ENCODE measurements around the gene PCYT2.

PCYT2 gene

GRCh38 chr17:81867991-81868673 lies 43.1 kb downstream of the PCYT2 start:
- Mint-ChIP-seq H3K4me1 (peaks cover 42% of the 10 kb centered on the region), H3K9me3 (no peaks in the 10 kb centered on the region), H3K36me3 (peaks cover 10% of the 10 kb centered on the region), H3K4me3 (peak overlapping the region; percentile 61), H3K27ac (peak overlapping the region; percentile 23), H3K27me3 (no peaks in the 10 kb centered on the region)

DNA sequence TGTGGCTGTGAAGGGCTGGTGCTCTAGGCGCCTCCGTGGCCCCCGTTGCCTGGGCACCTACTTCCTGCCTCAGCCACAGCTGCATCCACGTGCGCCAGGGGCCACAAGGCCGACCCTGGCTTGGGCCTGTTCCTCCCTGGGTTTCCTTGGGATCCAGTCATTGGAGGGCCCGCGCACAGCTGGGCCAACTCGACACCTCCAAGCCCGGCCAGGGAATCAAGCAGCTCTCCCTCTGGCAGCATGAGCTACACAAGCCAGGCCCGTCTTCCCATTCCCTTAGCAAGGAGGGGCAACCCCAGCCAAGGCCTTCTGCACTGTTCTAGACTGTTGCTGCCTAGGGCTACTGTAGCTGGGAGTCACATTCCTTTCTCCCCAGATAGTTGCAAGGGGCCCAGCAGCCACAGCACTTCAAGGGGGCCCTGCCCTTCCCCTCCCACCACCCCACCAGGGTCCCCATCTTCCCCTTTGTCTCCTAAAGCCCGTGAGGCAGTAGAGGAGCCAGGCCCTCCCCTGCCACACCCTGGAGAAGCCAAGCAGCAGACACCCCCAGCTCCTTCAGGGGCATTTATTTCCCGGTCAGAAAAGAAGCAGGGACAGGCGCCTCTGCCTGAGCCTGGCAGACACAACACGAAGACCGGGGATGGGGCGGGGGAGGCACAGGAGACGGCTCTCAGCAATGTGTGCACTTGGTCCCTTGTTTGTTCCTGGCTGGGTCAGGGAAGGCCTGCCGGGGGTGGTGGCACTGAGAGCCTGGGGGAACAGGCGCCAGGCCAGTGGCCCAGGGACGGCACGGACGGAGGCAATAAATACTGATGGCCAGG lies 43.8 kb downstream of the PCYT2 start:
- Mint-ChIP-seq H3K4me1 (peaks cover 41% of the 10 kb centered on the region), H3K4me3 (no peak overlapping the region), H3K9me3 (no peaks in the 10 kb centered on the region), H3K36me3 (peaks cover 14% of the 10 kb centered on the region), H3K27me3 (no peaks in the 10 kb centered on the region), H3K27ac (peak overlapping the region; percentile 41)

DNA sequence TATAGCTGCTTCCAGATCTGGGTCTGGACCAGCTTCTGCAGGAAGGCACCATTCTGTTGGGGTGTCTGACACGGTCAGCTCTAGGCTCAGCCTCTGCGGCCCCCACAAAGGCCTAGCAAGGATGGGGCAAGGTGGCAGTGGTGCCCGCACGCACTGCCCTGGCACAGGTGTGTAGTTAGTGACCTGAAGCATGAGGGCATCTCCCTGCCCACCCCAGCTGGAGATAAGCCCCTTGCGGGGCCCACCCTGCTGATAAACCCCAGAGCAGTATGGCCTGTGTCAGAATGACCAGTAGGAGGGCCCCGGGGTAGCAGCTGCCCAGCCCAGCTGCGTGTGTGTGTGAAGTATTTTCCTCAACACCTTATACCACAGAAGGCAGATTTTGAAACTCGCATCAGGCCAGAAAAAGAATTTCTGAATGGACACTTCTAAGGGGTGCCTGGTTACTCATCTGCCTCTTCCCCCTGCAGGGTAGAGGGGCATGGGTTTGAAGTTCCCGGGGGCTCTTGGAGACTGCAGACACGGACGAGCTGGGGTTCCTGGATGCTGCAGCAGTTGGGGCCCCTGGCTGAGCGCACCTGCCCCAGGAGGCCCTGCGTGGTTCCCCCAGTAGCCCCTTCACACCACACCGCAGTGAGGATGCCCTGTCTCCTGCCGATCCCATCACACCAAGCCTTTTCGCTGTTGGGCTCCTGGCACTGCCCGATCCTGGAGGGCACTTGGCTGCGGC lies 44.6 kb downstream of the PCYT2 start:
- Mint-ChIP-seq H3K27me3 (no peaks in the 10 kb centered on the region), H3K27ac (no peak overlapping the region), H3K4me1 (peaks cover 41% of the 10 kb centered on the region), H3K4me3 (no peak overlapping the region), H3K36me3 (peaks cover 14% of the 10 kb centered on the region), H3K9me3 (no peaks in the 10 kb centered on the region)

GRCh38 chr17:81865733-81866439 lies 45.3 kb downstream of the PCYT2 start:
- no peak overlapping the region for H3K4me3 Mint-ChIP-seq
- no peaks in the 10 kb centered on the region for H3K9me3 Mint-ChIP-seq
- H3K4me1 Mint-ChIP-seq = peaks cover 43% of the 10 kb centered on the region
- H3K27me3 Mint-ChIP-seq = no peaks in the 10 kb centered on the region
- peak overlapping the region; percentile 65 for H3K27ac Mint-ChIP-seq
- H3K36me3 Mint-ChIP-seq = peaks cover 14% of the 10 kb centered on the region

- H3K36me3 Mint-ChIP-seq = peaks cover 14% of the 10 kb centered on the region
- peaks cover 43% of the 10 kb centered on the region for H3K4me1 Mint-ChIP-seq
- no peaks in the 10 kb centered on the region for H3K9me3 Mint-ChIP-seq
- no peak overlapping the region for H3K4me3 Mint-ChIP-seq
- no peaks in the 10 kb centered on the region for H3K27me3 Mint-ChIP-seq
- H3K27ac Mint-ChIP-seq = peak overlapping the region; percentile 65
Observed at GRCh38 chr17:81865358-81865732, 45.9 kb downstream of the PCYT2 start.

DNA sequence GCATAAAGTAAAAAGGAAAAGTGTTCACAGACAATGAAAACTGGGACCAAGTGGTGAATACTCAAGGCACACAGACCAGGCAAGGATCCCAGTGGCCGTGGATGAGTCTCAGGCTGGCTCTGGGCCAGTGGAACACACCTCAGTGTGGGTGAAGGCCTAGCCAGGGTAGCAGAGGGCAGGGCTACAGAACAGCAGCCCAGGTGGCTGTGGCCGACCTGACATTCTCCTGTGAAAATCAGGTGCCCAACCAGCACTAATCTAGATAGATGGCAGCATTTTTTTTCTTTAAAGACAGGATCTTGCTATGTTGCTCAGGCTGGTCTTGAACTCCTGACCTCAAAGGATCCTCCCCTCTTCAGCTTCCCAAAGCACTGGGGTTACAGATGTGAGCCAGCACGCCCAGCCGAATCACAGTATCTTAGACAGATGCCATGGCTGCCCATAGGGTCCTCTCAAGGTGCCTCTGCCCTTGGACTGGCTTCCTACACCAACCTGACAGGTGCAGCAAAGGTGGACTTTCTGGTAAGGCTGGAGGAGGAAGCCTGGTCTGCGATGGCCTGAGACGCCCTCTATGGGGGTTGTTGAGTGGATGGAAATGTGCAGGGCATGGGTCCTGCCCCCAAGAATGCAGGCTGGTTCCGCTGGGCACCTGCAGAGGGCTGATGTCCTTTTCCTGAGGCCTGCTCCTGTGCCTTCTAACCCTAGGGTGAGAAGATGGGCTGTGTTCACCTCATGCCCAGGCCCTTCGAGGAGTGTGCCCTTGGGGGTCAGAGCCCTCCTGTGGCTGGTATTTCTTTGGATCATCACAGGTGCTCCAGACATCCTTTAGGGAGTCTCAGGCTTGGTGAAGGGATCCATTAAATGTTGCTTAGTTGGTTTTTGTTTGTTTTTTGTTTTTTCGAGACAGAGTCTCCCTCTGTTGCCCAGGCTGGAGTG lies 47.1 kb downstream of the PCYT2 start:
- Mint-ChIP-seq H3K4me1 (peaks cover 41% of the 10 kb centered on the region), H3K27me3 (no peaks in the 10 kb centered on the region), H3K9me3 (no peaks in the 10 kb centered on the region), H3K27ac (peak overlapping the region; percentile 62), H3K4me3 (no peak overlapping the region), H3K36me3 (peaks cover 14% of the 10 kb centered on the region)

DNA sequence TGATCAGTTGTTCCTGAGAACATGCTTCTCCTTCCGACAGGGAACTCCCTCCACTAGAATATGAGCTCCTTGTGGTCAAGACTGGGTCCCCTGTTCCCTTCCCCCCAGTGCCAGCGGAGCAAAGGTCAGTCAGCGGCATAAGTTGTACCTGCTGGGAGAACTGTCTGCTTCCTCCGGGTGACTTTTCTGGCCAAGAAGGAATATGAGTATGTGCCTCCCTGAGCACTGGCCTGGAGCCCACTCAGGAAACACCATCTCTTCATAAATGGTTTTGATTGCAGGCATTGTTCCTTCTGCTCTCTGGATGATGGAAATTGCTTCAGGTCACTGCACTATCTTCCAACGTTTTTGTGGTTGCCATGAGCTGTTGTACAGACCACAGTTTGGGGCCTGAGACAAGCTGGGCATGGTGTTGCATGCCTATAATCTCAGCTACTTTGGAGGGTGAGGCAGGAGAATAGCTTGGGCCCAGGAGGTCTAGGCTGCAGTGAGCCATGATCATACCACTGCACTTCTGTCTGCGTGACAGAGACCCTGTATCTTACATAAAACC lies 48.0 kb downstream of the PCYT2 start:
- H3K9me3 Mint-ChIP-seq = no peaks in the 10 kb centered on the region
- H3K4me1 Mint-ChIP-seq = peaks cover 45% of the 10 kb centered on the region
- H3K27ac Mint-ChIP-seq = peak overlapping the region; percentile 96
- H3K36me3 Mint-ChIP-seq = peaks cover 13% of the 10 kb centered on the region
- peak overlapping the region; percentile 80 for H3K4me3 Mint-ChIP-seq
- no peaks in the 10 kb centered on the region for H3K27me3 Mint-ChIP-seq

DNA sequence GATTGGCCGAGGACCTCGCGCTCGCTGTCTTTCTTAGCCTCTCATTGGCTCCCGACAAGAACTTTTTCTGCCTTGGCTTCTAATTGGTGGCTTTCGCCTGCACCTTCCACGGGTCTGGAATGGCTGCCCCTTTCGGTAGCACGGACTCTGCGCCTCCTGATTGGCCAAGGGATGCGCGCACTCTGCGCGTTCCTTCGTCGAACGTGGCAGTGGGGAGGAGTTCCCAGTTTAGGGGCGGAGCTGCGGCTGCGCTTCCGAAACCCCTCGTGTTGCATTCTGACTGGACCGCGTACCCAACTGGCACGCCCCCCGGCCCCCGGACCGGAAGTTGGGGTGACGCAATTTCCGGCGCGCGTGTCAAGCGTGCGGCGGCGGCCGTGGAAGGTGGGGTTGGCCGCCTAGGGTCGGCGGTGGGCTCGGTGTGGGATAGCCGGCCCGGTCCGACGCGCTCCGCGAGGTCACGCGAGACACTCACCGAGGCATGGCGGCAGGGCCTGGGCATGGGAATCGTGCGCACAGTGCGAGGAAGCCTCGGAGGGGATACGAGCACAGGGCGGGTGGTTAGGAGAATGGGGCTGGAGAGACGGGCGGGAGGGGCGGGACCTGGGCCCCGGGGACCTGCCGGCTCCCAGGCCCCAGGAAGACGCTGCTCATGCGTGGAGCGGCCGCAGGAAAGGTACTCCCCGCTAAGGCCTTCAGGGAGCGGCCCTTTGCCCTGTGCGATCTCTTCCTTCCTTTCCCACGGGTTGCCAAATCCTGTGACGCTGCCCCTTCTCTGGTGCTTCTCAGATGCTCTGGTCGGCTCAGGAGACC lies 50.2 kb downstream of the PCYT2 start:
- H3K9me3 Mint-ChIP-seq = no peaks in the 10 kb centered on the region
- no peaks in the 10 kb centered on the region for H3K27me3 Mint-ChIP-seq
- peak overlapping the region; percentile 92 for H3K4me3 Mint-ChIP-seq
- peak overlapping the region; percentile 89 for H3K27ac Mint-ChIP-seq
- peaks cover 45% of the 10 kb centered on the region for H3K4me1 Mint-ChIP-seq
- H3K36me3 Mint-ChIP-seq = peaks cover 12% of the 10 kb centered on the region

DNA sequence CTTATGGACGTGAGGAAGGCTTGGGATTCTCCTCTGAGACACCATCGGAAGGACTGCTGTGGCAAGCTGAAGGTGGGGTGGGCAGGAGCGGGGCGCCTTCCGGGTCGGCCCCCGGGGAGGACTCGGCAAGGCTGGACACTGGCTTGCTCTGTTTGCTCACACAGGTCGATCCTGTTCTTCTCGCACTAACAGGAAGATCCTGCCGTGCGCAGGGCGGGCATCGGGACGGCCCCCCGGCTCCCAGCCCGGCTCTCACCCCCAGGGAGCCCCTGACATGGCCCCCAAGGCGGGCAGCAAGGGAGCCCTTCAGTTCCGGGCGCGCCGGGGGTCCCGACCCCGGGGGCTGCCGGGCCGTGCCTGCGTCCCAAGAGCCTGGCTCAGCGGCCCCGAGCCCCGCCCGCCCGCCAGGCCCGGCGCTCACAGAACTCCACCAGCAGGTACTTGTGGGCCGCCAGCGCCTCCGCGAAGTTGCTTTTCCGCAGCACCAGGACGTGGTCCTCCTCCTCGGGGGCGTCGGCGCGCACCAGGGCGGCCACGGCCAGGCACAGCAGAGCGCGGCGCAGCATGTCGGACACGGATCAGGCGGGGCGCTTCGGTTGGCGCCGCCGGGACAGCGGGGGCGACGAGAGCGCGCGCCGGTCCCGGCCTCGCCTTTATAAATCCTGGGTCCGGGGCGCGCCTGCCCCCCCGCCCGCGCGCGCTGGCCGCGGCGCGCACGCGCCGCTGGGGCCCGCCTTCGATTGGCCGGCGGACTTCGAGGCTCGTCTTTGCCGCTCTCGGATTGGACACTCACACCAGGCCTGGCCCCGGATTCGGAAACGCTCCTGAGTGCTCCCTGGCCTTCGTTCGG lies 51.1 kb downstream of the PCYT2 start, which contains the start of gene P4HB:
TSS of gene P4HB (minus strand) at position 630 of the 850 bp plus-strand sequence. CDS start at position 566, 64 bp downstream.
- peak within 1 kb of the TSS; percentile 92 for H3K4me3 Mint-ChIP-seq
- H3K27me3 Mint-ChIP-seq = no peaks in the 10 kb centered on the region
- peak within 1 kb of the TSS; percentile 89 for H3K27ac Mint-ChIP-seq
- H3K9me3 Mint-ChIP-seq = no peaks in the 10 kb centered on the region
- peaks cover 12% of the 10 kb centered on the region for H3K36me3 Mint-ChIP-seq
- peaks cover 45% of the 10 kb centered on the region for H3K4me1 Mint-ChIP-seq

DNA sequence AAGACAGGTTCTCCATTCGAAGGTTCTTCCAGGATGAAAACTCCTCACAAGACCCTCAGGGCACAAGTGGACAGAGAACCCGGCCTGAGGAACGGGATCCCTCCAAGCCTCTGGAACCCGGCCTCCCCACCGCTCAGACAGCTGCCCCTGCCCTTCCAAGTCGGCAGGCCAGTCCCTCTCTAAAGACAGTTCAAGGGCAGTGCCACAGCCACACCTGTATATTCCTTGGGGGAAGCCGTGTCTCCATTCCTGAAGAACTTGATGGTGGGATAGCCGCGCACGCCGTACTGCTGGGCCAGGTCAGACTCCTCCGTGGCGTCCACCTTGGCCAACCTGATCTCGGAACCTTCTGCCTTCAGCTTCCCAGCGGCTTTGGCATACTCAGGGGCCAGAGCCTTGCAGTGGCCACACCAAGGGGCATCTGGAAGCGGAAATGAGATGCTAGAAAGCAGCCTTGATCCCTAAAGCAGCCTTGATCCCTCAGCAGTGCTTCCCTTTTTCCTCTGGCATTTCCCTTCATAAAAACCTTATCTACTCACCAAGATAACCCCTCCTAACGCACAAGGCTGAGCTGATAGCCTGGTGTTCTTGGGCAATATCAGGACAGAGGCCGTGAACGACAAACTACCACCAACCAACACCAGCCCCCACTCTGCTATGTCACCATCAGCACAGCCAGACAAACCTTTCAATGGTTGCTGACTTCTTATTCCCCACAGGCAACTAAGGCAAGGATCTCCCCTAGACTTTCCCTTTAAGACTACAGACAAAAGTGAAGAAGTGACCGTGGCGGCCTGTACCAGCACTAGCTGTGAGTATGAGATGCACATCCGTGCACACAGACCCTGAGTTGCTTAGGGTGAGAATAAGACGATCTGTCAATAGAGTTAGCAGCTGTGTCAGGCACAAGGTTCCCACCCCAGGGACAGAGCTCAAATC lies 52.0 kb downstream of the PCYT2 start:
- Mint-ChIP-seq H3K27ac (peak overlapping the region; percentile 38), H3K27me3 (no peaks in the 10 kb centered on the region), H3K4me3 (peak overlapping the region; percentile 92), H3K36me3 (peaks cover 12% of the 10 kb centered on the region), H3K4me1 (peaks cover 40% of the 10 kb centered on the region), H3K9me3 (no peaks in the 10 kb centered on the region)

DNA sequence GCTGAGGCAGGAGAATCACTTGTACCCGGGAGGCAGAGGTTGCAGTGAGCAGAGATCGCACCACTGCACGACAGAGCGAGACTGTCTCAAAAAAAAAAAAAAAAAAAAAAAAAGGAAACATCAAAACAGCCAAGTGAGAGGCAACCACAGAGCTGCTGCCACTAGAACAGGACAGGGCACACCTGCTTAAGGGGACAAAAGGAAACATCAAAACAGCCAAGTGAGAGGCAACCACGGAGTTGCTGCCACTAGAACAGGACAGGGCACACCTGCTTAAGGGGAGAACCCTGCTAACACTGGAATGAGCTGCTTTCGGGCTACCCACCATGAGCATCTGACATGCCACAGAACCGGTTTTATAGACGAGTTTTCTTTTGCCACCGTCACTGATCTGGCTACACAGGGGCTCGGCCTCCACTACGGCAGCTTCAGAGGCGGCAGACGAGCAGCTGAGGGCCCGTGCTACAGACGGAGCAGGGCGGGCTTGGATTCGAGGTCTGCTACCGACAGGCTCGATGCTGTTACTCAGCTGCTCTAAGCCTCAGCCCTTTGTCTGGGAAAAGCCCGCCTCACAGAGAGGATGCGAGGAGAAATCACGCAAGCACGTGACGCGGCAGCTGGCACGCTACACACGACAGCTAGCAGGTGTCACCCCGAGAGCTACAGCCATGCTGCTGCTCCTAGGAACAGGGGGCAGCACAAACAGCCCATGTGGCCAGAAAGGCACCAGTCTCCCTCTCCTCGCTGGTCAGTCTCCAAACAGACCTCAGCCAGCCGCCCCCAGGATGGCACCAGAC lies 52.8 kb downstream of the PCYT2 start:
- Mint-ChIP-seq H3K4me3 (peak overlapping the region; percentile 92), H3K36me3 (peaks cover 9% of the 10 kb centered on the region), H3K9me3 (no peaks in the 10 kb centered on the region), H3K27ac (no peak overlapping the region), H3K4me1 (peaks cover 31% of the 10 kb centered on the region), H3K27me3 (no peaks in the 10 kb centered on the region)
